ENCODE results near the gene SRR. TPM values are rescaled to one million over a fixed set of nuclear protein-coding genes. Genes with fewer than 3 reads are reported as not detected.
A peak's percentile ranks its signal among the peaks of the same experiment; 100 is the strongest.

SRR gene
- total and polyA plus RNA-seq, 10 of the 15 experiments (the other 5 are each of a cell fraction or from before 2014, with no cell fraction given), result 11.7 to 33.9 (median 20.2) TPM

- TF ChIP-seq BCL3 (IDR thresholded peaks at IDR 0.05; ENCODE audit: borderline replicate concordance, insufficient read depth, low read depth, low read length, poor library complexity, severe bottlenecking), result peak; percentile 74
- TF ChIP-seq CREB1 (IDR thresholded peaks at IDR 0.05; ENCODE audit: low read depth), result peak; percentile 62
- no peak for TF ChIP-seq CHD4 (IDR thresholded peaks at IDR 0.05)
- TF ChIP-seq STAT1 (conservative IDR thresholded peaks at IDR 0.05), result 0 out of 2 replicates have a peak, but pooled peaks have one; percentile 21
- no peak for TF ChIP-seq ZBTB11 (CRISPR knock-in tag; IDR thresholded peaks at IDR 0.05)
- peak; percentile 72 for TF ChIP-seq SP1 (IDR thresholded peaks at IDR 0.05; ENCODE audit: low read depth, low read length)
- TF ChIP-seq CHD1 (IDR thresholded peaks at IDR 0.05; ENCODE audit: low read depth, low read length), result 0 out of 2 replicates have a peak, but pooled peaks have one; percentile 78
- no peak for TF ChIP-seq IRF3 (IDR thresholded peaks at IDR 0.05)
- TF ChIP-seq PML (IDR thresholded peaks at IDR 0.05; ENCODE audit: low read length), result peak; percentile 54; the same call in 1 of the 2 replicates
- TF ChIP-seq SMARCA5 (IDR thresholded peaks at IDR 0.05), result peak; percentile 81; the same call in 1 of the 2 replicates
- TF ChIP-seq RB1 (IDR thresholded peaks at IDR 0.05; ENCODE audit: borderline replicate concordance), result no peak
- no peak for TF ChIP-seq RAD21 (IDR thresholded peaks at IDR 0.05; ENCODE audit: insufficient read depth, low read depth, low read length)
- no peak for TF ChIP-seq ZNF24 (IDR thresholded peaks at IDR 0.05)
- peak; percentile 92 for TF ChIP-seq CBFB (IDR thresholded peaks at IDR 0.05; ENCODE audit: low read depth)
- TF ChIP-seq TCF7 (IDR thresholded peaks at IDR 0.05; ENCODE audit: borderline replicate concordance), result 0 out of 2 replicates have a peak, but pooled peaks have one; percentile 38
- TF ChIP-seq, protein P1, sequence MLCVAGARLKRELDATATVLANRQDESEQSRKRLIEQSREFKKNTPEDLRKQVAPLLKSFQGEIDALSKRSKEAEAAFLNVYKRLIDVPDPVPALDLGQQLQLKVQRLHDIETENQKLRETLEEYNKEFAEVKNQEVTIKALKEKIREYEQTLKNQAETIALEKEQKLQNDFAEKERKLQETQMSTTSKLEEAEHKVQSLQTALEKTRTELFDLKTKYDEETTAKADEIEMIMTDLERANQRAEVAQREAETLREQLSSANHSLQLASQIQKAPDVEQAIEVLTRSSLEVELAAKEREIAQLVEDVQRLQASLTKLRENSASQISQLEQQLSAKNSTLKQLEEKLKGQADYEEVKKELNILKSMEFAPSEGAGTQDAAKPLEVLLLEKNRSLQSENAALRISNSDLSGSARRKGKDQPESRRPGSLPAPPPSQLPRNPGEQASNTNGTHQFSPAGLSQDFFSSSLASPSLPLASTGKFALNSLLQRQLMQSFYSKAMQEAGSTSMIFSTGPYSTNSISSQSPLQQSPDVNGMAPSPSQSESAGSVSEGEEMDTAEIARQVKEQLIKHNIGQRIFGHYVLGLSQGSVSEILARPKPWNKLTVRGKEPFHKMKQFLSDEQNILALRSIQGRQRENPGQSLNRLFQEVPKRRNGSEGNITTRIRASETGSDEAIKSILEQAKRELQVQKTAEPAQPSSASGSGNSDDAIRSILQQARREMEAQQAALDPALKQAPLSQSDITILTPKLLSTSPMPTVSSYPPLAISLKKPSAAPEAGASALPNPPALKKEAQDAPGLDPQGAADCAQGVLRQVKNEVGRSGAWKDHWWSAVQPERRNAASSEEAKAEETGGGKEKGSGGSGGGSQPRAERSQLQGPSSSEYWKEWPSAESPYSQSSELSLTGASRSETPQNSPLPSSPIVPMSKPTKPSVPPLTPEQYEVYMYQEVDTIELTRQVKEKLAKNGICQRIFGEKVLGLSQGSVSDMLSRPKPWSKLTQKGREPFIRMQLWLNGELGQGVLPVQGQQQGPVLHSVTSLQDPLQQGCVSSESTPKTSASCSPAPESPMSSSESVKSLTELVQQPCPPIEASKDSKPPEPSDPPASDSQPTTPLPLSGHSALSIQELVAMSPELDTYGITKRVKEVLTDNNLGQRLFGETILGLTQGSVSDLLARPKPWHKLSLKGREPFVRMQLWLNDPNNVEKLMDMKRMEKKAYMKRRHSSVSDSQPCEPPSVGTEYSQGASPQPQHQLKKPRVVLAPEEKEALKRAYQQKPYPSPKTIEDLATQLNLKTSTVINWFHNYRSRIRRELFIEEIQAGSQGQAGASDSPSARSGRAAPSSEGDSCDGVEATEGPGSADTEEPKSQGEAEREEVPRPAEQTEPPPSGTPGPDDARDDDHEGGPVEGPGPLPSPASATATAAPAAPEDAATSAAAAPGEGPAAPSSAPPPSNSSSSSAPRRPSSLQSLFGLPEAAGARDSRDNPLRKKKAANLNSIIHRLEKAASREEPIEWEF (IDR thresholded peaks at IDR 0.05; ENCODE audit: insufficient replicate concordance, low read depth, low read length), result no peak
- TF ChIP-seq SRF (IDR thresholded peaks at IDR 0.05; ENCODE audit: low read depth in 2 of 2, low read length in 2 of 2), result peak in 1 of 2 experiments; percentile 70; a peak in 1 of 4 replicates
- TF ChIP-seq NFYB (IDR thresholded peaks at IDR 0.05; ENCODE audit: insufficient read depth, low read depth, low read length), result no peak
- TF ChIP-seq JUNB (IDR thresholded peaks at IDR 0.05), result peak; percentile 91
- TF ChIP-seq BRCA1 (IDR thresholded peaks at IDR 0.05; ENCODE audit: low read depth, low read length), result no peak
Measured at GRCh38 chr17:2259769-2260536, 43.8 kb upstream of the SRR start (continued).
